ENCODE data around the gene DCAF12.

- no peak for TF ChIP-seq POLR2A (IDR thresholded peaks at IDR 0.05)
- no peak for TF ChIP-seq CTCF (IDR thresholded peaks at IDR 0.05)
Measured at GRCh38 chr9:34059281-34059680, 67.2 kb downstream of the DCAF12 start.

Data from uterus (tissue), 2 donors.